Osteoblast (primary cell): ENCODE results near the gene RAP1GDS1. TPM values are rescaled to one million over a fixed set of nuclear protein-coding genes. Genes with fewer than 3 reads are reported as not detected.
A peak's percentile ranks its signal among the peaks of the same experiment; 100 is the strongest.

Experiments
- DNase-seq: peaks from one replicate; pipeline ENCODE4 v3.0.0; 2011; ENCODE audit warnings: low spot score, mixed read lengths; ENCODE audit not compliant: insufficient read length; ENCODE audit errors: missing footprints
- H2AFZ ChIP-seq: 2 replicates; pipeline ENCODE4 v1.6.0; 2011; ENCODE audit warnings: mild to moderate bottlenecking, low read length
- H3K27ac ChIP-seq: 2 replicates; pipeline ENCODE4 v1.5.1; 2011; ENCODE audit warnings: mild to moderate bottlenecking, low read depth, low read length, moderate library complexity
- H3K27me3 ChIP-seq: 2 replicates; pipeline ENCODE4 v1.6.0; 2012; ENCODE audit warnings: mild to moderate bottlenecking, control low read depth, inconsistent platforms, low read length, moderate library complexity; ENCODE audit not compliant: insufficient read depth
- H3K36me3 ChIP-seq: 2 replicates; pipeline ENCODE4 v1.5.1; 2011; ENCODE audit warnings: mild to moderate bottlenecking, low read length, control low read depth, moderate library complexity; ENCODE audit not compliant: insufficient read depth
- H3K4me1 ChIP-seq: 2 replicates; pipeline ENCODE4 v1.5.1; 2011; ENCODE audit warnings: mild to moderate bottlenecking, low read length, control low read depth, moderate library complexity; ENCODE audit not compliant: insufficient read depth
- H3K4me2 ChIP-seq: 2 replicates; pipeline ENCODE4 v1.6.0; 2011; ENCODE audit warnings: mild to moderate bottlenecking, low read length; ENCODE audit not compliant: insufficient read depth
- H3K4me3 ChIP-seq: fragments of 200-600 bp; sonication (generic); 3 replicates; pipeline ENCODE4 v1.5.1; 2012; ENCODE audit warnings: mild to moderate bottlenecking, low read length, inconsistent platforms; ENCODE audit not compliant: insufficient read depth
- H3K79me2 ChIP-seq: 2 replicates; pipeline ENCODE4 v1.6.0; 2012; ENCODE audit warnings: mild to moderate bottlenecking, low read length, control low read depth, inconsistent platforms; ENCODE audit not compliant: insufficient read depth
- H3K9me3 ChIP-seq: 2 replicates; pipeline ENCODE4 v1.5.1; 2011; ENCODE audit warnings: low read depth, low read length, control low read depth
- H4K20me1 ChIP-seq: 2 replicates; pipeline ENCODE4 v1.6.0; 2012; ENCODE audit warnings: mild to moderate bottlenecking, low read length, control low read depth; ENCODE audit not compliant: insufficient read depth
- total RNA-seq: library from RNA; depleted of rRNA; stranded (reverse); fragments of >200 nt; gene quantifications from 2 replicates; pipeline ENCODE4 v1.2.3, GENCODE V29; 2012
- TF ChIP-seq, protein P1 (sequence below): IDR thresholded peaks from 2 replicates; pipeline ENCODE4 v1.5.1; 2011; ENCODE audit warnings: mild to moderate bottlenecking, low read depth, low read length, moderate library complexity; ENCODE audit errors: extremely low read depth

The RAP1GDS1 gene
- total RNA-seq, 1 donor, result 60.1 TPM

DNA sequence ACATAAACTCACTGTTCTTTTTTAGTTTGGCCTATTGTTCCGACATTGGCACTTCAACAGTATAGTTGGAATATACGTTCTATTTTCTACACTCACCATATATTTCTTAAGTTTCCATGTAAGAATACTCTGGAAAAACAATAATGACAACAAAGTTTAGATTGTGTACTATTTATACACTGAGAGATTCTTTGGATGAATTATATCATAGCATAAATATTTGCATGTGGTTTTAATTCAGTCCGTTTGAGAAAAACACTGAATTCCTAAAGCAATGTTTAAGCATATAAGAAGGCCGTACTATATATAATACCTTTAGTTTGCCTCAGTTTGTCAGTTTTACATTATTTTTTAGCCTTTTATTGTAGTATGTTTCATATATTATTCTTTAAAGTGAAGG, 82.4 kb downstream of the RAP1GDS1 start:
- Histone ChIP-seq H3K4me1 (peaks cover 11% of the 10 kb centered on the region), H4K20me1 (no peaks in the 10 kb centered on the region), H2AFZ (no peak overlapping the region), H3K36me3 (peaks cover 5% of the 10 kb centered on the region), H3K9me3 (no peaks in the 10 kb centered on the region), H3K4me3 (no peak overlapping the region), H3K27me3 (no peaks in the 10 kb centered on the region), H3K27ac (no peak overlapping the region), H3K79me2 (peaks cover 11% of the 10 kb centered on the region), H3K4me2 (no peak overlapping the region)
- TF ChIP-seq, protein P1, sequence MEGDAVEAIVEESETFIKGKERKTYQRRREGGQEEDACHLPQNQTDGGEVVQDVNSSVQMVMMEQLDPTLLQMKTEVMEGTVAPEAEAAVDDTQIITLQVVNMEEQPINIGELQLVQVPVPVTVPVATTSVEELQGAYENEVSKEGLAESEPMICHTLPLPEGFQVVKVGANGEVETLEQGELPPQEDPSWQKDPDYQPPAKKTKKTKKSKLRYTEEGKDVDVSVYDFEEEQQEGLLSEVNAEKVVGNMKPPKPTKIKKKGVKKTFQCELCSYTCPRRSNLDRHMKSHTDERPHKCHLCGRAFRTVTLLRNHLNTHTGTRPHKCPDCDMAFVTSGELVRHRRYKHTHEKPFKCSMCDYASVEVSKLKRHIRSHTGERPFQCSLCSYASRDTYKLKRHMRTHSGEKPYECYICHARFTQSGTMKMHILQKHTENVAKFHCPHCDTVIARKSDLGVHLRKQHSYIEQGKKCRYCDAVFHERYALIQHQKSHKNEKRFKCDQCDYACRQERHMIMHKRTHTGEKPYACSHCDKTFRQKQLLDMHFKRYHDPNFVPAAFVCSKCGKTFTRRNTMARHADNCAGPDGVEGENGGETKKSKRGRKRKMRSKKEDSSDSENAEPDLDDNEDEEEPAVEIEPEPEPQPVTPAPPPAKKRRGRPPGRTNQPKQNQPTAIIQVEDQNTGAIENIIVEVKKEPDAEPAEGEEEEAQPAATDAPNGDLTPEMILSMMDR, result no peak
- DNase-seq, result no peak

DNA sequence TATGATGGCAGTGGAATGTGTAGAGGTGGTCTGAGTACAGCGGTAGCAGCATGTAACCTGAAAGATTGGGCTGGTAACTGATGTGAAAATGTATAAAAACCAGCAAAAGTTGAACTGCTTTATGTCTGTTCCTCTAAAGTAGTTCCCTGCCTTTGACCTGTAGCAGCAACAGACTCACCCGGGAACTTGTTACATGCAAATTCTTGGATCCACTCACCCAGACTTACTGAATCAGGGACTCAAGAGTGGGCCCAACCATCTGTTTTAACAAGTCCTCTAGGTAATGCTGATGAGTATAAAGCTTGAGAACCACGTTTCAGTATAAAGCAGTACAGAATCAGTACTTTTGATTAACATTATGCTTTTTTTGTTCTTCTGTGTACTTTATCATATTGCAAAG, 84.7 kb downstream of the RAP1GDS1 start:
- H4K20me1 ChIP-seq, result peaks cover 3% of the 10 kb centered on the region
- peaks cover 5% of the 10 kb centered on the region for H3K36me3 ChIP-seq
- no peak overlapping the region for H3K27ac ChIP-seq
- DNase-seq, result no peak
- no peaks in the 10 kb centered on the region for H3K27me3 ChIP-seq
- H3K4me1 ChIP-seq, result peaks cover 9% of the 10 kb centered on the region
- no peak overlapping the region for H3K4me2 ChIP-seq
- H3K79me2 ChIP-seq, result peaks cover 15% of the 10 kb centered on the region
- H3K9me3 ChIP-seq, result no peaks in the 10 kb centered on the region
- TF ChIP-seq, protein P1, result no peak
- H3K4me3 ChIP-seq, result no peak overlapping the region
- H2AFZ ChIP-seq, result no peak overlapping the region

DNA sequence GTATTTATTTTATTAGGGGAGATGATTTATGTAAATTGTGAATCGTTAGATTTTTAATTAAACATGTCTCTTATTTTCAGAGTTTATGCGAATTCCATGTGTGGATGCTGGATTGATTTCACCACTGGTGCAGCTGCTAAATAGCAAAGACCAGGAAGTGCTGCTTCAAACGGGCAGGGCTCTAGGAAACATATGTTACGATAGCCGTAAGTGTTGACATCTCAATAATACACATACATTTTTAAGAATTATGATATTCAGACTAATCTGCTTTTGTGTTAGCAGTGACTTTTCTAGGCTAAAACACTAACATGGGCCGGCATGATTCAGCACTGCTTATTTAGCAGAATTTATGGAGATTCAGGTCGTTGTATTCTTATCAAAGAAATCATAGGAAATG, 91.2 kb downstream of the RAP1GDS1 start:
- H3K79me2 ChIP-seq, result peaks cover 18% of the 10 kb centered on the region
- no peak overlapping the region for H3K4me2 ChIP-seq
- no peak overlapping the region for H3K27ac ChIP-seq
- no peaks in the 10 kb centered on the region for H3K9me3 ChIP-seq
- H4K20me1 ChIP-seq, result peaks cover 3% of the 10 kb centered on the region
- H3K36me3 ChIP-seq, result peaks cover 2% of the 10 kb centered on the region
- peak; percentile 32 for DNase-seq
- no peak overlapping the region for H3K4me3 ChIP-seq
- no peak overlapping the region for H2AFZ ChIP-seq
- H3K27me3 ChIP-seq, result no peaks in the 10 kb centered on the region
- TF ChIP-seq, protein P1, result no peak
- H3K4me1 ChIP-seq, result no peaks in the 10 kb centered on the region

DNA sequence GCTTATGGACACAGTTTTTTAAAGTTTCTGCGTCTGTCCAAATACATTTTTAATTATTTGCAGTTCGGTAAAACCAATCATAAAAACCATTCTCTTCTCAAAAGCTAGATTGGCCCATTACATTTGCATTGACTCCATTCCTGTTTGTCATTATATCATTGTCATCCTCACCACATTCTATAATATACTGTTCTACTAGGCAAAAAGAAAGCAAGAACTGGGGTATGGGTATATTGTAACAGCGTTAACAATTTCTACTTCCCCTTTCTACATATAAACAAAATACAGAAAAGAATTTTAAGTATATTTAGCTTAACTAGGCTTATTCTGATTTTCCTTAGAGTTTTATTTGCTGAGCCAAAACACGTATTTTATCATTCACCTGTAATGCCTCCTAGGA, 91.8 kb downstream of the RAP1GDS1 start:
- H3K27ac ChIP-seq, result no peak overlapping the region
- peaks cover 15% of the 10 kb centered on the region for H3K79me2 ChIP-seq
- H2AFZ ChIP-seq, result no peak overlapping the region
- H3K4me2 ChIP-seq, result no peak overlapping the region
- peak; percentile 32 for DNase-seq
- no peak overlapping the region for H3K4me3 ChIP-seq
- H4K20me1 ChIP-seq, result peaks cover 3% of the 10 kb centered on the region
- TF ChIP-seq, protein P1, result no peak
- H3K36me3 ChIP-seq, result peaks cover 2% of the 10 kb centered on the region
- H3K4me1 ChIP-seq, result no peaks in the 10 kb centered on the region
- no peaks in the 10 kb centered on the region for H3K9me3 ChIP-seq
- H3K27me3 ChIP-seq, result no peaks in the 10 kb centered on the region
